ENCODE data around the gene LIN7C.
"Not testable (repeated sequence)": the region's sequence is repeated elsewhere in the genome, so short reads cannot be mapped to it uniquely, and the experiment has no call there.

DNA sequence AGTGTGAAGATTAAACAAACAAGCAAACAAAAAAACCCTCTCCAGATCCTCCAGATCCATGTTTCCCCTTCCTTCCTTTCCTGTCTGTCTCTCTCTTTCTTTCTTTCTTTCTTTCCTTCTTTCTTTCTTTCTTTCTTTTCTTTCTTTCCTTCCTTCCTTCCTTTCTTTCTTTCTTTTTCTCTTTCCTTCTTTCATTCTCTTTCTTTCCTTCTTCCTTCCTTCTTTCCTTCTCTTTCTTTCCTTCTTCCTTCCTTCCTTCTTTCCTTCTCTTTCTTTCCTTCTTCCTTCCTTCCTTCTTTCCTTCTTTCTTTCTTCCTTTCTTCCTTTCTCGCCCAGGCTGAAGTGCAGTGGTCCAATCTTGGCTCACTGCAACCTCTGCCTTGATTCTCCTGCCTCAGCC lies 10.9 kb upstream of the LIN7C start:
- TF ChIP-seq FOXM1 (IDR thresholded peaks at IDR 0.05; ENCODE audit: low read depth); FOXM1 (CRISPR knock-in tag; IDR thresholded peaks at IDR 0.05; ENCODE audit: low read depth); MAZ (CRISPR knock-in tag; conservative IDR thresholded peaks at IDR 0.05 in 1 of 2, IDR thresholded peaks at IDR 0.05 in 1 of 2); MCM2 (IDR thresholded peaks at IDR 0.05; ENCODE audit: low read depth); KAT2B (IDR thresholded peaks at IDR 0.05; ENCODE audit: low read depth, low read length); GABPB2 (CRISPR knock-in tag; conservative IDR thresholded peaks at IDR 0.05); YY1 (IDR thresholded peaks at IDR 0.05; ENCODE audit: borderline replicate concordance in 1 of 3, control insufficient read depth in 1 of 3, extremely low read depth in 1 of 3, insufficient read depth in 3 of 3, insufficient read length in 1 of 3, insufficient replicate concordance in 2 of 3, low read depth in 1 of 3, low read length in 2 of 3); BACH1 (tag; IDR thresholded peaks at IDR 0.05); ZNF696 (CRISPR knock-in tag; conservative IDR thresholded peaks at IDR 0.05): not testable (repeated sequence)
- TF ChIP-seq, protein P1, sequence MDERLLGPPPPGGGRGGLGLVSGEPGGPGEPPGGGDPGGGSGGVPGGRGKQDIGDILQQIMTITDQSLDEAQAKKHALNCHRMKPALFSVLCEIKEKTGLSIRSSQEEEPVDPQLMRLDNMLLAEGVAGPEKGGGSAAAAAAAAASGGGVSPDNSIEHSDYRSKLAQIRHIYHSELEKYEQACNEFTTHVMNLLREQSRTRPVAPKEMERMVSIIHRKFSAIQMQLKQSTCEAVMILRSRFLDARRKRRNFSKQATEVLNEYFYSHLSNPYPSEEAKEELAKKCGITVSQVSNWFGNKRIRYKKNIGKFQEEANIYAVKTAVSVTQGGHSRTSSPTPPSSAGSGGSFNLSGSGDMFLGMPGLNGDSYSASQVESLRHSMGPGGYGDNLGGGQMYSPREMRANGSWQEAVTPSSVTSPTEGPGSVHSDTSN (CRISPR knock-in tag; IDR thresholded peaks at IDR 0.05; ENCODE audit: low read depth) = not testable (repeated sequence)
- TF ChIP-seq, protein P1 (tag; conservative IDR thresholded peaks at IDR 0.05; ENCODE audit: low read depth) = not testable (repeated sequence)
- TF ChIP-seq, protein P2, sequence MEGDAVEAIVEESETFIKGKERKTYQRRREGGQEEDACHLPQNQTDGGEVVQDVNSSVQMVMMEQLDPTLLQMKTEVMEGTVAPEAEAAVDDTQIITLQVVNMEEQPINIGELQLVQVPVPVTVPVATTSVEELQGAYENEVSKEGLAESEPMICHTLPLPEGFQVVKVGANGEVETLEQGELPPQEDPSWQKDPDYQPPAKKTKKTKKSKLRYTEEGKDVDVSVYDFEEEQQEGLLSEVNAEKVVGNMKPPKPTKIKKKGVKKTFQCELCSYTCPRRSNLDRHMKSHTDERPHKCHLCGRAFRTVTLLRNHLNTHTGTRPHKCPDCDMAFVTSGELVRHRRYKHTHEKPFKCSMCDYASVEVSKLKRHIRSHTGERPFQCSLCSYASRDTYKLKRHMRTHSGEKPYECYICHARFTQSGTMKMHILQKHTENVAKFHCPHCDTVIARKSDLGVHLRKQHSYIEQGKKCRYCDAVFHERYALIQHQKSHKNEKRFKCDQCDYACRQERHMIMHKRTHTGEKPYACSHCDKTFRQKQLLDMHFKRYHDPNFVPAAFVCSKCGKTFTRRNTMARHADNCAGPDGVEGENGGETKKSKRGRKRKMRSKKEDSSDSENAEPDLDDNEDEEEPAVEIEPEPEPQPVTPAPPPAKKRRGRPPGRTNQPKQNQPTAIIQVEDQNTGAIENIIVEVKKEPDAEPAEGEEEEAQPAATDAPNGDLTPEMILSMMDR (IDR thresholded peaks at IDR 0.05 in 2 of 3, conservative IDR thresholded peaks at IDR 0.05 in 1 of 3; ENCODE audit: insufficient read depth in 2 of 3, low read depth in 1 of 3, low read length in 3 of 3) = not testable (repeated sequence)
